GM23338 (cell line): ENCODE measurements around the gene SYNRG. TPM values are rescaled to one million over a fixed set of nuclear protein-coding genes. Genes with fewer than 3 reads are reported as not detected.
"Not testable (repeated sequence)": the region's sequence is repeated elsewhere in the genome, so short reads cannot be mapped to it uniquely, and the experiment has no call there.

Source experiments
- ATAC-seq: fragments of 200-7000 bp; cut with Tn5 transposase; 3 replicates; pipeline ENCODE4 v1.9.1; 2020
- DNase-seq: peaks from one replicate; pipeline ENCODE4 v3.0.0-alpha.2; 2015; ENCODE audit warnings: low spot score
- H2AFZ ChIP-seq: fragments of 200-600 bp; sonication (generic); 2 replicates; pipeline ENCODE4 v1.8.0; 2016; ENCODE audit warnings: antibody characterized with exemption, mild to moderate bottlenecking, moderate library complexity
- H3F3A ChIP-seq: fragments of 200-600 bp; sonication (generic); replicated peaks from 2 replicates; pipeline ENCODE4 v1.8.0; 2017; ENCODE audit warnings: antibody characterized with exemption, mixed run types, low read depth
- H3K27ac ChIP-seq: fragments of 200-600 bp; sonication (generic); 2 replicates; pipeline ENCODE4 v1.6.1; 2016; ENCODE audit warnings: low read depth
- H3K27me3 ChIP-seq: fragments of 200-600 bp; sonication (generic); 2 replicates; pipeline ENCODE4 v1.8.0; 2016; ENCODE audit warnings: mild to moderate bottlenecking, mixed run types, moderate library complexity; ENCODE audit not compliant: insufficient read depth
- H3K36me3 ChIP-seq: fragments of 200-600 bp; sonication (generic); 2 replicates; pipeline ENCODE4 v1.8.0; 2016; ENCODE audit warnings: mild to moderate bottlenecking; ENCODE audit not compliant: insufficient read depth
- H3K4me1 ChIP-seq: fragments of 200-600 bp; sonication (generic); 2 replicates; pipeline ENCODE4 v1.8.0; 2016; ENCODE audit warnings: mild to moderate bottlenecking, moderate library complexity; ENCODE audit not compliant: insufficient read depth
- H3K4me2 ChIP-seq: fragments of 200-600 bp; sonication (generic); 2 replicates; pipeline ENCODE4 v1.7.1; 2017; ENCODE audit warnings: mixed run types
- H3K4me3 ChIP-seq: fragments of 200-600 bp; sonication (generic); 2 replicates; pipeline ENCODE4 v1.6.1; 2016; ENCODE audit warnings: mixed run types
- H3K79me2 ChIP-seq: fragments of 200-600 bp; sonication (generic); replicated peaks from 2 replicates; pipeline ENCODE4 v1.8.0; 2017; ENCODE audit warnings: mild to moderate bottlenecking; ENCODE audit not compliant: insufficient read depth
- H3K9me2 ChIP-seq: fragments of 200-600 bp; sonication (generic); 2 replicates; pipeline ENCODE4 v1.8.0; 2017; ENCODE audit not compliant: insufficient read depth
- H4K20me1 ChIP-seq: fragments of 200-600 bp; sonication (generic); replicated peaks from 2 replicates; pipeline ENCODE4 v1.8.0; 2017; ENCODE audit warnings: mild to moderate bottlenecking; ENCODE audit not compliant: insufficient read depth
- H3K27ac Mint-ChIP-seq: 2 replicates; pipeline ENCODE4 v1.8.0; 2020; ENCODE audit warnings: inconsistent platforms, mild to moderate bottlenecking, moderate library complexity, mixed read lengths
- H3K27me3 Mint-ChIP-seq: 3 replicates; pipeline ENCODE4 v1.8.0; 2022; ENCODE audit warnings: low read depth, mild to moderate bottlenecking, moderate library complexity, mixed read lengths, inconsistent platforms; ENCODE audit not compliant: insufficient read depth, poor library complexity
- H3K36me3 Mint-ChIP-seq: 3 replicates; pipeline ENCODE4 v1.8.0; 2021; ENCODE audit warnings: low read depth, mild to moderate bottlenecking, inconsistent platforms, moderate library complexity, mixed read lengths
- H3K4me1 Mint-ChIP-seq: 3 replicates; pipeline ENCODE4 v1.8.0; 2020; ENCODE audit warnings: mild to moderate bottlenecking, inconsistent platforms, mixed read lengths
- H3K4me3 Mint-ChIP-seq: 3 replicates; pipeline ENCODE4 v1.8.0; 2021; ENCODE audit warnings: moderate library complexity, mild to moderate bottlenecking, inconsistent platforms, mixed read lengths
- H3K9me3 Mint-ChIP-seq: 3 replicates; pipeline ENCODE4 v1.8.0; 2020; ENCODE audit warnings: moderate library complexity, mild to moderate bottlenecking, inconsistent platforms, mixed read lengths
- EZH2phosphoT487 ChIP-seq: fragments of 200-600 bp; sonication (generic); IDR thresholded peaks from one replicate; pipeline ENCODE4 v1.8.1; 2018; ENCODE audit warnings: antibody characterized with exemption; ENCODE audit not compliant: unreplicated experiment
- polyA plus RNA-seq: library from polyadenylated mRNA; unstranded; fragments of >200 nt; fragmentation: Nextera tagmentation; extraction: Ambion mirVana; gene quantifications from 2 replicates; pipeline ENCODE4 v1.2.1, GENCODE V29; 2016
- total RNA-seq: library from RNA; depleted of rRNA; stranded (reverse); fragments of >200 nt; shearing (Covaris generic); gene quantifications from 2 replicates; pipeline ENCODE4 v1.2.3, GENCODE V29; 2014
- TF ChIP-seq, protein P1 (sequence below): IDR thresholded peaks from 2 replicates; pipeline ENCODE4 v1.6.1; 2016; ENCODE audit warnings: antibody characterized with exemption
- TF ChIP-seq, protein P2 (sequence below): IDR thresholded peaks from one replicate; pipeline ENCODE4 v1.6.1; 2018; ENCODE audit warnings: antibody characterized with exemption; ENCODE audit not compliant: unreplicated experiment
- TF ChIP-seq, protein P3 (sequence below), 2 experiments: fragments of 200-600 bp in 1 of 2; sonication (generic) in 1 of 2; conservative IDR thresholded peaks; 2 replicates each; pipeline versions ENCODE4 v1.5.1 to v1.6.1; 2016 to 2017; ENCODE audit warnings: antibody characterized with exemption in 2 of 2, low read depth in 2 of 2, mild to moderate bottlenecking in 2 of 2, moderate library complexity in 1 of 2

Gene SYNRG
- total and polyA plus RNA-seq, 2 experiments from 2014 or later, result 18.6 to 22.6 TPM

DNA sequence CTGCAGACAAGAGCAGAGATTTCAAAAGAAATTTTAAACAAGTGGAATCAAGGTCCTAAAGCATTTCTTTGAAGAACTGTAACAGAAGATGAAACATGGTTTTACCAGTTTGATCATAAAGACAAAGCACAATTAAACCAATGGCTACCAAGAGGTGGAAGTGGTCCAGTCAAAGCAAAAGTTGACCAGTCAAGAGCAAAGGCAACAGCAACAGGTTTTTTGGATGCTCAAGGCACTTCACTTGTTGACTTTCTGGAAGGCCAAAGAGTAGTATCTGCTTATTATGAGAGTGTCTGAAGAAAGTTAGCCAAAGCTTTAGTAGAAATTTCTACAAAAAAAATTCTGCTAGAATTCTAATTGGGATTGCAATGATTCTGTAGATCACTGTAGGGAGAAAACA, 28.7 kb upstream of the SYNRG start:
- H3F3A ChIP-seq, result no peaks in the 10 kb centered on the region
- H3K36me3 Mint-ChIP-seq, result peaks cover 66% of the 10 kb centered on the region
- no peak overlapping the region for H3K27ac Mint-ChIP-seq
- H3K4me3 Mint-ChIP-seq, result no peak overlapping the region
- H3K36me3 ChIP-seq, result peaks cover 25% of the 10 kb centered on the region
- peaks cover 6% of the 10 kb centered on the region for H3K4me1 ChIP-seq
- H3K79me2 ChIP-seq, result peaks cover 89% of the 10 kb centered on the region
- ATAC-seq, result no peak
- TF ChIP-seq EZH2phosphoT487, result no peak
- TF ChIP-seq, protein P1, sequence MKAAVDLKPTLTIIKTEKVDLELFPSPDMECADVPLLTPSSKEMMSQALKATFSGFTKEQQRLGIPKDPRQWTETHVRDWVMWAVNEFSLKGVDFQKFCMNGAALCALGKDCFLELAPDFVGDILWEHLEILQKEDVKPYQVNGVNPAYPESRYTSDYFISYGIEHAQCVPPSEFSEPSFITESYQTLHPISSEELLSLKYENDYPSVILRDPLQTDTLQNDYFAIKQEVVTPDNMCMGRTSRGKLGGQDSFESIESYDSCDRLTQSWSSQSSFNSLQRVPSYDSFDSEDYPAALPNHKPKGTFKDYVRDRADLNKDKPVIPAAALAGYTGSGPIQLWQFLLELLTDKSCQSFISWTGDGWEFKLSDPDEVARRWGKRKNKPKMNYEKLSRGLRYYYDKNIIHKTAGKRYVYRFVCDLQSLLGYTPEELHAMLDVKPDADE, result no peak
- TF ChIP-seq, protein P2, sequence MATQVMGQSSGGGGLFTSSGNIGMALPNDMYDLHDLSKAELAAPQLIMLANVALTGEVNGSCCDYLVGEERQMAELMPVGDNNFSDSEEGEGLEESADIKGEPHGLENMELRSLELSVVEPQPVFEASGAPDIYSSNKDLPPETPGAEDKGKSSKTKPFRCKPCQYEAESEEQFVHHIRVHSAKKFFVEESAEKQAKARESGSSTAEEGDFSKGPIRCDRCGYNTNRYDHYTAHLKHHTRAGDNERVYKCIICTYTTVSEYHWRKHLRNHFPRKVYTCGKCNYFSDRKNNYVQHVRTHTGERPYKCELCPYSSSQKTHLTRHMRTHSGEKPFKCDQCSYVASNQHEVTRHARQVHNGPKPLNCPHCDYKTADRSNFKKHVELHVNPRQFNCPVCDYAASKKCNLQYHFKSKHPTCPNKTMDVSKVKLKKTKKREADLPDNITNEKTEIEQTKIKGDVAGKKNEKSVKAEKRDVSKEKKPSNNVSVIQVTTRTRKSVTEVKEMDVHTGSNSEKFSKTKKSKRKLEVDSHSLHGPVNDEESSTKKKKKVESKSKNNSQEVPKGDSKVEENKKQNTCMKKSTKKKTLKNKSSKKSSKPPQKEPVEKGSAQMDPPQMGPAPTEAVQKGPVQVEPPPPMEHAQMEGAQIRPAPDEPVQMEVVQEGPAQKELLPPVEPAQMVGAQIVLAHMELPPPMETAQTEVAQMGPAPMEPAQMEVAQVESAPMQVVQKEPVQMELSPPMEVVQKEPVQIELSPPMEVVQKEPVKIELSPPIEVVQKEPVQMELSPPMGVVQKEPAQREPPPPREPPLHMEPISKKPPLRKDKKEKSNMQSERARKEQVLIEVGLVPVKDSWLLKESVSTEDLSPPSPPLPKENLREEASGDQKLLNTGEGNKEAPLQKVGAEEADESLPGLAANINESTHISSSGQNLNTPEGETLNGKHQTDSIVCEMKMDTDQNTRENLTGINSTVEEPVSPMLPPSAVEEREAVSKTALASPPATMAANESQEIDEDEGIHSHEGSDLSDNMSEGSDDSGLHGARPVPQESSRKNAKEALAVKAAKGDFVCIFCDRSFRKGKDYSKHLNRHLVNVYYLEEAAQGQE, result no peak
- TF ChIP-seq, protein P3, sequence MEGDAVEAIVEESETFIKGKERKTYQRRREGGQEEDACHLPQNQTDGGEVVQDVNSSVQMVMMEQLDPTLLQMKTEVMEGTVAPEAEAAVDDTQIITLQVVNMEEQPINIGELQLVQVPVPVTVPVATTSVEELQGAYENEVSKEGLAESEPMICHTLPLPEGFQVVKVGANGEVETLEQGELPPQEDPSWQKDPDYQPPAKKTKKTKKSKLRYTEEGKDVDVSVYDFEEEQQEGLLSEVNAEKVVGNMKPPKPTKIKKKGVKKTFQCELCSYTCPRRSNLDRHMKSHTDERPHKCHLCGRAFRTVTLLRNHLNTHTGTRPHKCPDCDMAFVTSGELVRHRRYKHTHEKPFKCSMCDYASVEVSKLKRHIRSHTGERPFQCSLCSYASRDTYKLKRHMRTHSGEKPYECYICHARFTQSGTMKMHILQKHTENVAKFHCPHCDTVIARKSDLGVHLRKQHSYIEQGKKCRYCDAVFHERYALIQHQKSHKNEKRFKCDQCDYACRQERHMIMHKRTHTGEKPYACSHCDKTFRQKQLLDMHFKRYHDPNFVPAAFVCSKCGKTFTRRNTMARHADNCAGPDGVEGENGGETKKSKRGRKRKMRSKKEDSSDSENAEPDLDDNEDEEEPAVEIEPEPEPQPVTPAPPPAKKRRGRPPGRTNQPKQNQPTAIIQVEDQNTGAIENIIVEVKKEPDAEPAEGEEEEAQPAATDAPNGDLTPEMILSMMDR (conservative IDR thresholded peaks at IDR 0.05; ENCODE audit: low read depth in 2 of 2), result no peak
- H3K27me3 ChIP-seq, result no peaks in the 10 kb centered on the region
- no peak for DNase-seq
- no peak overlapping the region for H3K4me3 ChIP-seq
- H3K9me3 Mint-ChIP-seq, result no peaks in the 10 kb centered on the region
- H4K20me1 ChIP-seq, result 0 out of 2 replicates have a peak, but pooled peaks cover 9% of the 10 kb centered on the region
- H3K4me1 Mint-ChIP-seq, result peaks cover 3% of the 10 kb centered on the region
- H2AFZ ChIP-seq, result no peak overlapping the region
- H3K27ac ChIP-seq, result no peak overlapping the region
- no peak overlapping the region for H3K4me2 ChIP-seq
- H3K27me3 Mint-ChIP-seq, result no peaks in the 10 kb centered on the region
- no peaks in the 10 kb centered on the region for H3K9me2 ChIP-seq

DNA sequence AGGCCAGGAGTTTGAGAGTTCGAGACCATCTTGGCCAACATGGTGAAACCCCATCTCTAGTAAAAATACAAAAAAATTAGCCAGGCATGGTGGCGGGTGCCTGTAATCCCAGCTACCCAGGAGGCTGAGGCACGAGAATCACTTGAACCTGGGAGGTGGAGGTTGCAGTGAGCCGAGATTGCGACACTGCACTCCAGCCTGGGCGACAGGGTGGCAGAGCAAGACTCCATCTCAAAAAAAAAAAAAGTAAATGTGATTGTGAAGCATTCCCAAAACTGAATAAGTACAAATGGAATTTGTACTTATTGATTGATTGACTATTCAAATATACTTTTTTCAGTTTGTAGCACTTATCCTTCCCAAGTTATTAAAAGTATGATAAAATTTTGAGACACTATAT, 7.2 kb upstream of the SYNRG start:
- H3K4me3 Mint-ChIP-seq, DNase-seq, H3K4me1 Mint-ChIP-seq, H3K9me3 Mint-ChIP-seq, H3K27me3 ChIP-seq, H3K27ac Mint-ChIP-seq, H3K27me3 Mint-ChIP-seq, H3K9me2 ChIP-seq, H2AFZ ChIP-seq, H3K4me3 ChIP-seq, H3K79me2 ChIP-seq, H3K27ac ChIP-seq, H3F3A ChIP-seq, H3K4me1 ChIP-seq, ATAC-seq, H3K4me2 ChIP-seq: not testable (repeated sequence)
- Histone ChIP-seq H4K20me1 (peaks cover 22% of the 10 kb centered on the region; the same call in 1 of the 2 replicates), H3K36me3 (peaks cover 54% of the 10 kb centered on the region)
- H3K36me3 Mint-ChIP-seq, result peaks cover 40% of the 10 kb centered on the region
